Uterus (tissue), 2 donors: ENCODE data around the gene GMDS.

Experiments used
- POLR2A ChIP-seq, 2 donors: fragments of 450-650 bp; IDR thresholded peaks; one replicate each; pipeline ENCODE4 v1.6.1; 2016; ENCODE audit warnings: antibody characterized with exemption in 2 of 2, mild to moderate bottlenecking in 1 of 2, moderate library complexity in 1 of 2
- TF ChIP-seq, protein P1 (sequence below), 4 experiments: fragments of 200-600 bp in 2 of 4; fragments of 450-650 bp in 2 of 4; sonication (generic) in 2 of 4; IDR thresholded peaks; one replicate each; pipeline ENCODE4 v1.5.1; 2016 to 2019; ENCODE audit warnings: antibody characterized with exemption in 4 of 4, mild to moderate bottlenecking in 2 of 4, moderate library complexity in 1 of 4

DNA sequence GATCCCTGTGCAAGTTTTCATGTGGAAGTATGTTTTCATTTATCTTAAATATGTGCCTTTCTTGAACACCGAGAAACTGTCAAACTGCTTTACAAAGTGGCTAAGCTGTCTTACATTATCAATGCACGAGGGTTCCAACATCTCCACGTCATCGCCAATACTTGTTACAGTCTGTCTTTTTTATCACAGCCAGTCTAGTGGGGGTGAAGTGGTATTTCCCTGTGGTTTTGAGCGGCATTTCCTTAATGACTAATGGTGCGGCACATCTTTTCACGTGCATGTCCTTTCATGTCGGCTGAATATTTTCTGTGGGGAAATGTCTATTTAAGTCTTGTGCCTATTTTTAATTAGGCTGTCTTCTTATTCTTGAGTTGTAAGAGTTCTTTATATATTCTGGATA, 355.3 kb downstream of the GMDS start:
- TF ChIP-seq, protein P1, sequence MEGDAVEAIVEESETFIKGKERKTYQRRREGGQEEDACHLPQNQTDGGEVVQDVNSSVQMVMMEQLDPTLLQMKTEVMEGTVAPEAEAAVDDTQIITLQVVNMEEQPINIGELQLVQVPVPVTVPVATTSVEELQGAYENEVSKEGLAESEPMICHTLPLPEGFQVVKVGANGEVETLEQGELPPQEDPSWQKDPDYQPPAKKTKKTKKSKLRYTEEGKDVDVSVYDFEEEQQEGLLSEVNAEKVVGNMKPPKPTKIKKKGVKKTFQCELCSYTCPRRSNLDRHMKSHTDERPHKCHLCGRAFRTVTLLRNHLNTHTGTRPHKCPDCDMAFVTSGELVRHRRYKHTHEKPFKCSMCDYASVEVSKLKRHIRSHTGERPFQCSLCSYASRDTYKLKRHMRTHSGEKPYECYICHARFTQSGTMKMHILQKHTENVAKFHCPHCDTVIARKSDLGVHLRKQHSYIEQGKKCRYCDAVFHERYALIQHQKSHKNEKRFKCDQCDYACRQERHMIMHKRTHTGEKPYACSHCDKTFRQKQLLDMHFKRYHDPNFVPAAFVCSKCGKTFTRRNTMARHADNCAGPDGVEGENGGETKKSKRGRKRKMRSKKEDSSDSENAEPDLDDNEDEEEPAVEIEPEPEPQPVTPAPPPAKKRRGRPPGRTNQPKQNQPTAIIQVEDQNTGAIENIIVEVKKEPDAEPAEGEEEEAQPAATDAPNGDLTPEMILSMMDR (IDR thresholded peaks at IDR 0.05): no peak
- TF ChIP-seq POLR2A (IDR thresholded peaks at IDR 0.05): no peak
